ENCODE results near the gene CYTIP. TPM values are rescaled to one million over a fixed set of nuclear protein-coding genes. Genes with fewer than 3 reads are reported as not detected.

CYTIP gene
- total RNA-seq, 4 donors from 2014 or later: 0.26 to 5.5 (median 2.6) TPM; not detected in 1

DNA sequence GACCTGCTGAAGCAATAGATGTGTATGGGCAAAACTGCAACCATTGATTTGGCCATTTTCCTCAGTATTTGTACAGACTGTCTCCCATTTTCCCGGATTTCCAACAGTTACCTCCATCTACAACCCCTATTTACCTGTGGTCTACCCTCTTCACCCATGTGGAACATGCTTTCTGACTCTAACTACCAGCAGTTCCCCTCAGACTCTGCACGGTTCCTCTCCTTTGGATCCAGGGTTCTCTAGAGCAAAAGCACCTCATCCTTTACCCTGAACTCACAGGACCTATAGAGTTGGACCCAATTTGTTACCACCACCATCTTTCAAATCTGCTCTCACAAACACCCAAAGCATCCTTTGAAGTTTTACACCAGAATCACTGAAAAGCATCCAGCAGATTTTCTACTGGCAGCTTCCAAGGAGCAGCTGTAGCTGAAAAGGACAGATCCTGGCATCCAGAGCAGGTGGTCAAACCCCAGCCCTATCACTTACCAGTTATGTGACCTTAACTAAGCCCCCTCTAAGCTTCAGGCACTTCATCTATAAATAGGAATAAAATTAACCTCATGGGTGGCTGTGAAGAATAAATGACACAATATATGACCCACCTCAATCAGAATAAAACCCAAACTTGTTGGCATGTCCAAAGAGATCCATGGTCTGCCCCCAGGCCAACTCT, 15.3 kb downstream of the CYTIP start:
- Histone ChIP-seq H3K36me3 (no peaks in the 10 kb centered on the region), H3K4me1 (no peaks in the 10 kb centered on the region), H3K9me3 (no peaks in the 10 kb centered on the region), H3K27ac (no peak overlapping the region), H3K4me3 (no peak overlapping the region), H3K27me3 (no peaks in the 10 kb centered on the region)
- no peak for DNase-seq
- TF ChIP-seq CTCF (IDR thresholded peaks at IDR 0.05) (no peak), POLR2A (IDR thresholded peaks at IDR 0.05) (no peak)
- intact Hi-C loops (cut with DNase I; ENCODE audit: low total_unique reads): no loop called here

GRCh38 chr2:157427922-157428303, 16.0 kb downstream of the CYTIP start:
- no peak overlapping the region for H3K27ac ChIP-seq
- no peaks in the 10 kb centered on the region for H3K9me3 ChIP-seq
- no peak overlapping the region for H3K4me3 ChIP-seq
- DNase-seq: no peak
- TF ChIP-seq POLR2A (IDR thresholded peaks at IDR 0.05) (no peak), CTCF (IDR thresholded peaks at IDR 0.05) (no peak)
- H3K36me3 ChIP-seq: no peaks in the 10 kb centered on the region
- intact Hi-C loops (cut with DNase I; ENCODE audit: low total_unique reads): no loop called here
- H3K27me3 ChIP-seq: no peaks in the 10 kb centered on the region
- H3K4me1 ChIP-seq: no peaks in the 10 kb centered on the region

DNA sequence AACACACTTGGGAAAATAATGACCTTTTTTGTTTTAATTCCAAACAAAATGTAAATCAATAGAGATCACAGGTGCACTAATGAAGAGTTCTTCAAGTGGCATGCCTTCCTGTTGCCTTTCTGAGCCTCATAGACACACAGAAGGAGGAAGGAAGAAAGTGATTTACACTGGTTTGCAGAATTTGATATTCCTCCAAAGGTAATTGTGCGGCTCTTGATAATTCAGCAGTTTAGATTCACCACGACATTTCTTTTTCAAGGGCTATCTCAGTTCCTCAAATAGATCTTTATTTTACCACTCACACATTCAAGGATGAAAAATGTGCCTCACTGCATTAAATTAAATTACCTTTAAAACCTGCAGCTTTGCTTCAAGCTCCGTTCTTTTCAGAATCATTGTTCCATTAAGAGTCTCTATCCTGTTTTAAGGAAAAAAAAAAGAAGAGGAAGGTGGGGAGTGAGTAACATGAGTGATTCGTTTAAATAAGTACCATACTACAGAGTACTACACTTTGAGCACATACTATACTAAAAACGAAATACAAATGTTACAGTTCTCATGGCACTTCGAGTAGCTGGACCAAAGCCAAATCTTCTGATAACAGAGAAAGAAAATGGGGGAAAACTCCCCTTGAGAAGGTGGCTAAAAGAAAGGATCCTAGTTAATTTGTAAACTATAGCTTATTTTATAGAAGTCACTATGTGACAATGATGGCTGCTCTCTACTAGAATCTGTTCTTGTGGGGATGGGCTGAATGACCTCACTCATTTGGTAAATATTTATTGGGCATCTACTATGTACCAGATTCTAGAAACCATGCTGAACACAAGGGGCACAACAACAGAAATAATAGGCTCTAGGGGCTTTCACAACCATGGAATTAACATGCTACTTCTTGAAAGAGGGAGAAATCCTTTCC, 16.6 kb downstream of the CYTIP start:
- TF ChIP-seq POLR2A (IDR thresholded peaks at IDR 0.05) (no peak), CTCF (IDR thresholded peaks at IDR 0.05) (no peak)
- DNase-seq: no peak
- no peak overlapping the region for H3K4me3 ChIP-seq
- intact Hi-C loops (cut with DNase I; ENCODE audit: low total_unique reads): no loop called here
- H3K36me3 ChIP-seq: no peaks in the 10 kb centered on the region
- H3K27me3 ChIP-seq: no peaks in the 10 kb centered on the region
- H3K9me3 ChIP-seq: no peaks in the 10 kb centered on the region
- H3K27ac ChIP-seq: no peak overlapping the region
- H3K4me1 ChIP-seq: no peaks in the 10 kb centered on the region

GRCh38 chr2:157426477-157426994, 17.4 kb downstream of the CYTIP start:
- no peaks in the 10 kb centered on the region for H3K36me3 ChIP-seq
- no peak for TF ChIP-seq CTCF (IDR thresholded peaks at IDR 0.05)
- no peak for TF ChIP-seq POLR2A (IDR thresholded peaks at IDR 0.05)
- intact Hi-C loops (cut with DNase I; ENCODE audit: low total_unique reads): no loop called here
- no peaks in the 10 kb centered on the region for H3K4me1 ChIP-seq
- H3K4me3 ChIP-seq: no peak overlapping the region
- no peaks in the 10 kb centered on the region for H3K27me3 ChIP-seq
- DNase-seq: no peak
- H3K27ac ChIP-seq: no peak overlapping the region
- H3K9me3 ChIP-seq: no peaks in the 10 kb centered on the region

DNA sequence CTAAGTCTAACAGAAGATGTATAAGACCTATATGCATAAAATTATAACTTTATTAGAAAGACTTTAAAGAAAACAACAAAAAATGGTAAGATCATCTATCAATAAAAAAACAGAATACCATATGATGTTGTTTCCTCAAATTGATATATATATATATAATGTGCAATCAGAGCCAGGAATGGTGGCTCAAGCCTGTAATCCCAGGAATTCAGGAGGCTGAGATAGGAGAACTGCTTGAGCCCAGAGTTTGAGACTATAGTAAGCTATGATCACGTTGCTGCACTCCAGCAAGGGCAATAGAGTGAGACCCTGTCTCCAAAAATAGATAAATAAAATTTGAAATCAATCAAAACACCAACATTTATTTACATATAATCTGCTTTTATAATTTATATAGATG, 19.5 kb downstream of the CYTIP start:
- no peaks in the 10 kb centered on the region for H3K36me3 ChIP-seq
- no peak for DNase-seq
- H3K4me1 ChIP-seq: no peaks in the 10 kb centered on the region
- no peak overlapping the region for H3K4me3 ChIP-seq
- no peak overlapping the region for H3K27ac ChIP-seq
- no peaks in the 10 kb centered on the region for H3K9me3 ChIP-seq
- intact Hi-C loops (cut with DNase I; ENCODE audit: low total_unique reads): no loop called here
- H3K27me3 ChIP-seq: no peaks in the 10 kb centered on the region
- TF ChIP-seq CTCF (IDR thresholded peaks at IDR 0.05) (no peak), POLR2A (IDR thresholded peaks at IDR 0.05) (no peak)
